HEK293 (cell line): ENCODE measurements around the gene LAMP5.

Experiments
- CTCF ChIP-seq: fragments of 450-650 bp; formaldehyde crosslinking; IDR thresholded peaks from 2 replicates; pipeline ENCODE4 v1.5.1; 2016; ENCODE audit warnings: missing biosample characterization, missing genetic modification characterization
- ZNF132 ChIP-seq: fragments of 450-650 bp; formaldehyde crosslinking; IDR thresholded peaks from 2 replicates; pipeline ENCODE4 v1.5.1; 2017; ENCODE audit warnings: missing biosample characterization, missing genetic modification characterization, borderline replicate concordance
- ZNF239 ChIP-seq: fragments of 450-650 bp; formaldehyde crosslinking; IDR thresholded peaks from 2 replicates; pipeline ENCODE4 v1.5.1; 2016; ENCODE audit warnings: missing biosample characterization, missing genetic modification characterization
- ZNF76 ChIP-seq: fragments of 450-650 bp; formaldehyde crosslinking; IDR thresholded peaks from 2 replicates; pipeline ENCODE4; 2016; ENCODE audit warnings: low read depth, missing biosample characterization, missing genetic modification characterization, borderline replicate concordance

DNA sequence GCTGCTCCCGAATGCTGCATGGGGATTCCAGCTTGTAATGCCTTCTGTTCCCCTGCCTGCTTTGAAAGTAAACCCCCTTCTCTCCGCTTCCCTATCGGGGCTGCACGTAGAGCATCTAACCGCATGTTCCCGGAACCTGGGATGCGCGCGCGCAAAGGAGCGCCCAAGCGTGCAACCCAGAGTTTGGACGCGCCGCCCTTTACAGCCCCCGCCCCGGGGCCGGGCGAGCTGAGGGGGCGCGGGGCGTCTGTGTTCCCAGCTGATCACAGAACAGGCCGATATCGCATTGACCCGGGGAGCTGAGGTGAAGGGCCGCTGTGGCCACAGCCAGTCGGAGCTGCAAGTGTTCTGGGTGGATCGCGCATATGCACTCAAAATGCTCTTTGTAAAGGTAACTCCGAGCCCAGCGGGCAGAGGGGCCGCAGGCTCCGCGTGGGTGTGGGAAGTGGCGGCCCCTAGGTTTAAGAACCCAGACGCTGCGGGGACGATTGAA is 1.4 kb downstream of the LAMP5 start:
- TF ChIP-seq CTCF (tag by site-specific recombination) (no peak), ZNF132 (no peak), ZNF76 (tag by site-specific recombination) (no peak), ZNF239 (no peak)
